ENCODE measurements around the gene GTPBP3. TPM values are rescaled to one million over a fixed set of nuclear protein-coding genes. Genes with fewer than 3 reads are reported as not detected.
"Not testable (repeated sequence)": the region's sequence is repeated elsewhere in the genome, so short reads cannot be mapped to it uniquely, and the experiment has no call there.

The GTPBP3 gene, protein sequence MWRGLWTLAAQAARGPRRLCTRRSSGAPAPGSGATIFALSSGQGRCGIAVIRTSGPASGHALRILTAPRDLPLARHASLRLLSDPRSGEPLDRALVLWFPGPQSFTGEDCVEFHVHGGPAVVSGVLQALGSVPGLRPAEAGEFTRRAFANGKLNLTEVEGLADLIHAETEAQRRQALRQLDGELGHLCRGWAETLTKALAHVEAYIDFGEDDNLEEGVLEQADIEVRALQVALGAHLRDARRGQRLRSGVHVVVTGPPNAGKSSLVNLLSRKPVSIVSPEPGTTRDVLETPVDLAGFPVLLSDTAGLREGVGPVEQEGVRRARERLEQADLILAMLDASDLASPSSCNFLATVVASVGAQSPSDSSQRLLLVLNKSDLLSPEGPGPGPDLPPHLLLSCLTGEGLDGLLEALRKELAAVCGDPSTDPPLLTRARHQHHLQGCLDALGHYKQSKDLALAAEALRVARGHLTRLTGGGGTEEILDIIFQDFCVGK
- polyA plus RNA-seq, result 10 to 100 TPM in 2 of 4 donors, 1 to 10 TPM in 2; 9.2 to 18.5 (median 10.9) TPM
- long read RNA-seq, donor 1, result 0 reads
- long read RNA-seq, donor 2, result 0 reads
- long read RNA-seq, donor 3, partial matches to known transcripts, result 18 of 22 reads
- long read RNA-seq, donor 3, other reads (novel, unspliced or antisense), result 0 of 22 reads
- long read RNA-seq, donor 4, result 0 reads
- long read RNA-seq, donor 5, partial matches to known transcripts, result 0 of 2 reads
- long read RNA-seq, donor 5, other reads (novel, unspliced or antisense), result 0 of 2 reads
- long read RNA-seq, donor 6, result 0 reads
- long read RNA-seq, donor 7, partial matches to known transcripts, result 0 of 3 reads
- long read RNA-seq, donor 7, other reads (novel, unspliced or antisense), result 0 of 3 reads
- long read RNA-seq, donor 8, partial matches to known transcripts, result 0 of 1 reads
- long read RNA-seq, donor 8, other reads (novel, unspliced or antisense), result 0 of 1 reads
- long read RNA-seq, donor 9, partial matches to known transcripts, result 0 of 3 reads
- long read RNA-seq, donor 9, other reads (novel, unspliced or antisense), result 0 of 3 reads
- long read RNA-seq, donor 10, partial matches to known transcripts, result 0 of 3 reads
- long read RNA-seq, donor 10, other reads (novel, unspliced or antisense), result 0 of 3 reads

DNA sequence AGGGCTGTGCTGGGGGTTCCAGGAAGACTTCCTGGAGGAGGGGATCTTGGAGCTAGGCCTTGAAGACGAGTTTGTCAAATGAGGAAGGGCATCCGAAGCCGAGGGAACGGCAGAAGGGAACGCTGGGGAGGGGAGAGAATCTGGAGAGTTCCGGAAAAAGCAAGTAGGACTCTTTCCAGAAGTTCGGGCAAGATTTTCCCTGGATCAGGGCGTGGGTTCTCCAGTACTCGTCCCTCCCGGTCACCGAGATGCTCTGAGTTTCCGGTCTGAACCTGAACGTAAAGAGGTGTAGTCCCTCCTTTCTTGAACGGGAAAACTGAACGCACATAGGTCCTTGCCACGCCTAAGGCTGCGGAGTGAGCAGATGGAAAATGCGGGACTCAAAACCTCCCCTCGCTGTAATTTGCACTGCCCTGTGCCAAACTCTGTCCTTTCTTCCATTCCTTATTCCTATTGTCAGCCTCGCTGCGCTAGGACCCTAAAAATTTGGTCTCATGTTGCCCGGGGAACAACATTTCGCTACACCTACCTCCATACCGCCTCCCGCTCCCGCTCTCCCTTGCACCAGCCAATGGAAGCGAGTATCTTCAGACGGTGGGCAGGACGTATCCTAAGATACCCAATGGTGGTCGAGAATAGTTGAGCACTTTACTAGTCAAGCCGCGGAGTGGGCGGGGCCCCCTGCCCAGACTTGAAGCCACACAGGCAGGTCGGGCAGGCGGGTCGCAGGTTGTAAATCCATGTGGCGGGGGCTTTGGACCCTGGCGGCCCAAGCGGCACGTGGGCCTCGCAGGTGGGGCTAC lies at the start of gene GTPBP3:
TSS of gene GTPBP3 (plus strand) at position 682 of the 803 bp plus-strand sequence. CDS start at position 741, 59 bp downstream.
- Histone ChIP-seq H3K4me3 (ENCODE audit: low read depth in 1 of 3, low read length in 3 of 3) (peak within 1 kb of the TSS; percentile 45 to 93 (median 45)), H3K9me3 (ENCODE audit: control insufficient read depth in 2 of 2, insufficient read depth in 1 of 2, low read depth in 1 of 2, low read length in 1 of 2) (no peaks in the 10 kb centered on the region), H3K36me3 (ENCODE audit: control insufficient read depth in 3 of 3, insufficient read depth in 2 of 3, low read depth in 1 of 3, low read length in 3 of 3) (peaks cover 0 to 27% (median 0%) of the 10 kb centered on the region in 3 donors), H3K27ac (ENCODE audit: low read depth in 1 of 3, low read length in 2 of 3) (peak within 1 kb of the TSS; percentile 65 to 97 (median 94)), H3K27me3 (ENCODE audit: control insufficient read depth in 3 of 3, insufficient read depth in 3 of 3, low read length in 3 of 3) (peaks cover 0 to 6% (median 0%) of the 10 kb centered on the region in 3 donors), H3K4me1 (ENCODE audit: control insufficient read depth in 3 of 3, insufficient read depth in 2 of 3, low read depth in 1 of 3, low read length in 2 of 3) (peaks cover 5 to 22% (median 10%) of the 10 kb centered on the region in 3 donors)
- DNase-seq (peak; percentile 98 to 99), FAIRE-seq (no peak)
- 0 to 1% (median 0%) methylated on average over 39 to 41 of the region's 41 CpGs for WGBS, 3 donors

DNA sequence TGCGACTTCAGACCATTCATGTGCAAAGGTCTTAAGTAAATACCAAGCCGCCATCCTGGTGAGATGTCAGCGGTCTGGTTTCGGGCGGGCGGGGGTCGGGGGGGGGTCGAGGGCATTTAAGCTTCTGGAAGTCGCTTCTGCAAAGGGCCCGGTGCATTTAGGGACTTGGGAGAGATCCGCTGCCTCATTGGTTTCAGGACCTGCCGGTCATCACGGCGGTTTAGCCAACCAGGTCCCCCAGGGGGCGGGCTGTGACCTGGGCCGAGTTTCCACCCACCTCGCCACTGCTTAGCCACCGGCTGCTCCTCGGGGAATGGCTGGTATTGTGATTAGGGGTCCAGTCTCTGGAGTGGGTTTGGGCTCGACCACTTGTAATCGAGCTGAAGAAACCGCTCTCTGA lies 47.9 kb upstream of the GTPBP3 start:
- peak; percentile 43 to 62 for DNase-seq
- no peak overlapping the region for H3K27ac ChIP-seq (ENCODE audit: low read depth in 1 of 3, low read length in 2 of 3)
- no peak overlapping the region for H3K4me3 ChIP-seq (ENCODE audit: low read depth in 1 of 3, low read length in 3 of 3)
- no peak for FAIRE-seq
- H3K36me3 ChIP-seq (ENCODE audit: control insufficient read depth in 3 of 3, insufficient read depth in 2 of 3, low read depth in 1 of 3, low read length in 3 of 3), result peaks cover 0 to 7% (median 0%) of the 10 kb centered on the region in 3 donors
- no peaks in the 10 kb centered on the region for H3K27me3 ChIP-seq (ENCODE audit: control insufficient read depth in 3 of 3, insufficient read depth in 3 of 3, low read length in 3 of 3)
- 13 to 19% (median 15%) methylated on average over 21 to 22 of the region's 22 CpGs for WGBS, 3 donors
- H3K9me3 ChIP-seq (ENCODE audit: control insufficient read depth in 2 of 2, insufficient read depth in 1 of 2, low read depth in 1 of 2, low read length in 1 of 2), result peaks cover 0 to 3% of the 10 kb centered on the region in 2 donors
- H3K4me1 ChIP-seq (ENCODE audit: control insufficient read depth in 3 of 3, insufficient read depth in 2 of 3, low read depth in 1 of 3, low read length in 2 of 3), result peaks cover 0 to 9% (median 0%) of the 10 kb centered on the region in 3 donors

DNA sequence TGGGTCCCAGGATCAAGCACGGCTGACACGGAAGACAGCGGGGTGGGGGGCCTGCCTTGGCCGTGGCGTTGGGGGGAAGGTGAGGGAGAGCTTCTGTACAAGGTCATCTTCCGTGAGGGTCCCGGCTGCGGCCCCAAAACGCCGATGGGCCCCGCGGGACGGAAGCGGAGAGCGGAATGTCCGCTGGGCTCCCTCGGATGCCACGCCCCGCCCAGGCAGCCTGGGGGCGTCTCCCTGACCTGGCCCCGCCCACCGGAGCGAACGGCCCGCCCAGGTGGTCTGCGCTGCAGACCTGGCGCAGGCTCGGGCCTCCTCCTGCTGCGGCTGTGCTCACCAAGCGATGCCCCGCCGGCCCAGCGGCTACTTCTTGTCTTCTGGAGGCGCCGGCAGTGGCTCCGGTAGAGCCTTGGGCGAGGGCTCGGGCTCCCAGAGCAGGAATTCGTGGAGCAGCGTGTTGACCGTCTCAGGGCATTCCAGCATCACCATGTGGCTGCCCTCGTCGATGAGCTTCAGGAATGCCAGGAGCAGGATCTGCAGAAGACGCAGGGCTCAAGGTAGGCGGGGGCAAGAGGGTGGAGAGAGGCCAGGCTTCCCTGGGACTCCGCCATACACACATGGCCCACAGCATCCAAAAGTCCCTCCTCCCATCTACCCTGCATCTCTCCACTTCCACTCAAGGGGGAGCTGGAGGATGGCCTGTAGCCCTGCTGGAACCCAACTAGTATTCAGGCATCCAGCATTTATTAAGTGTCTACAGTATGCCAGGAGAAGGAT lies 44.9 kb upstream of the GTPBP3 start:
- 1 to 3% (median 1%) methylated on average over 36 to 46 of the region's 46 CpGs for WGBS, 3 donors
- H3K27ac ChIP-seq (ENCODE audit: low read depth in 1 of 3, low read length in 2 of 3), result peak overlapping the region in 2 of 3 donors; percentile 28 to 63
- DNase-seq (peak; percentile 85 to 90), FAIRE-seq (no peak)
- H3K27me3 ChIP-seq (ENCODE audit: control insufficient read depth in 3 of 3, insufficient read depth in 3 of 3, low read length in 3 of 3), result no peaks in the 10 kb centered on the region
- peak overlapping the region; percentile 47 to 52 (median 52) for H3K4me3 ChIP-seq (ENCODE audit: low read depth in 1 of 3, low read length in 3 of 3)
- H3K9me3 ChIP-seq (ENCODE audit: control insufficient read depth in 2 of 2, insufficient read depth in 1 of 2, low read depth in 1 of 2, low read length in 1 of 2), result peaks cover 0 to 3% of the 10 kb centered on the region in 2 donors
- peaks cover 0 to 4% (median 0%) of the 10 kb centered on the region in 3 donors for H3K4me1 ChIP-seq (ENCODE audit: control insufficient read depth in 3 of 3, insufficient read depth in 2 of 3, low read depth in 1 of 3, low read length in 2 of 3)
- peaks cover 0 to 13% (median 0%) of the 10 kb centered on the region in 3 donors for H3K36me3 ChIP-seq (ENCODE audit: control insufficient read depth in 3 of 3, insufficient read depth in 2 of 3, low read depth in 1 of 3, low read length in 3 of 3)

DNA sequence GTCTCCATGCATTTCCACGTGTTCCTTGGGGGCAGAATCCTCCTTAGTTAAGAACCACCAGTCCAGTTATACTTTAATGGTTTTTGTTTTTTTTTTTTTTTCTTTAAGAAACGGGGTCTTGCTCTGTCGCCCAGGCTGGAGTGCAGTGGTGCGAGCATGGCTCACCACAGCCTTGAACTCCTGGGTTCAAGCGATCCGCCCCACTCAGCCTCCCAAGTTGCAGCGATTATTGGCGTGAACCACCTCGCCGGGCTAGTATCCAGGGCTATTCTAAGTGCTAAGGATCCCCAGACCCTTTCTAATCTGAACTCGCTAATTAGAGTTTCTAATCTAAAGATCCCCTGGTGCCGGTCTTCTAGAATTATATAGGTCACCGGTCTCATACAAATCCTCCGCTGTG lies 43.7 kb upstream of the GTPBP3 start:
- no peak overlapping the region for H3K4me3 ChIP-seq (ENCODE audit: low read depth in 1 of 3, low read length in 3 of 3)
- 90 to 93% (median 91%) methylated on average over 14 of the region's 14 CpGs for WGBS, 3 donors
- peaks cover 0 to 4% (median 0%) of the 10 kb centered on the region in 3 donors for H3K4me1 ChIP-seq (ENCODE audit: control insufficient read depth in 3 of 3, insufficient read depth in 2 of 3, low read depth in 1 of 3, low read length in 2 of 3)
- FAIRE-seq (no peak), DNase-seq (no peak)
- peaks cover 0 to 3% of the 10 kb centered on the region in 2 donors for H3K9me3 ChIP-seq (ENCODE audit: control insufficient read depth in 2 of 2, insufficient read depth in 1 of 2, low read depth in 1 of 2, low read length in 1 of 2)
- no peak overlapping the region for H3K27ac ChIP-seq (ENCODE audit: low read depth in 1 of 3, low read length in 2 of 3)
- H3K27me3 ChIP-seq (ENCODE audit: control insufficient read depth in 3 of 3, insufficient read depth in 3 of 3, low read length in 3 of 3), result no peaks in the 10 kb centered on the region
- H3K36me3 ChIP-seq (ENCODE audit: control insufficient read depth in 3 of 3, insufficient read depth in 2 of 3, low read depth in 1 of 3, low read length in 3 of 3), result peaks cover 0 to 13% (median 0%) of the 10 kb centered on the region in 3 donors

DNA sequence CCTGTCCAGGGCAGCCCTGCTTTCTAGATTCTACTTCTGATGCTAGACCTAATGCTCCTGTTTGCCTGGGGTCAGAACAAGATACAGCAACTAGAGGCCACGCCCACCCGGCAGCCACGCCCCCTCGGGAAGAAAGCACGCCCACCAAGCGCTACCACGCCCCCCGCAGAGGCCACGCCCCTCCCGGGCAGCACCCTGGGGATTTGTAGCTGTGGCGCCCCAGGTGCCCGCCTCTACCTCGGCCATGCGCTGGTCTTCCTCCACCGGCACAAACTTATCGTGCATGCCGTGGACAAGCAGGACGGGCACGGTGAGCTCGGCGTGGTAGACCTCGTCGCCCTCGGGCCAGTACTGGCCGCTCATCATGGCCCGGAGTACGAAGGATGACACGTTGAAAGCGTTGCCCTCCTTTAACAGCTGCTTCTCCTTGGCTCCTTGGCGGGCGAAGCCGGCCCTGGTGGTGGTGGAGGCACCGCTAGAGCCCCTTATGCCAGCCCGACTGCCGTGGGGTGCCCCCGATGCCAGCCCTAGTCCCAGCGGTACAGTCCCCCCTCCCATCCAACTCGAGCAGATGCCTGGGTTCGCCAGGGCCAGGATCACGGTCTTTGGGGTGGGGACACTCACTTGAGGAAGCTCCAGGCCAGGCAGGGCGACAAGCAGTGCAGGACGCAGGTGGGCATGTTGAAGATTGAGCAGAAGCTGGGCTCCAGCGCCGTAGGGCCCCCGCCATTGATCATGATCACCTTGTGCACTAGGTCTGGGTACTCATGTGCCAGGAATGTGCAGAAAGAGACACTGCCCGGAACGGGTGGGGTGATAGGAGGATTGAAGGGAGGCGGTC lies 43.1 kb upstream of the GTPBP3 start:
- no peaks in the 10 kb centered on the region for H3K27me3 ChIP-seq (ENCODE audit: control insufficient read depth in 3 of 3, insufficient read depth in 3 of 3, low read length in 3 of 3)

DNA sequence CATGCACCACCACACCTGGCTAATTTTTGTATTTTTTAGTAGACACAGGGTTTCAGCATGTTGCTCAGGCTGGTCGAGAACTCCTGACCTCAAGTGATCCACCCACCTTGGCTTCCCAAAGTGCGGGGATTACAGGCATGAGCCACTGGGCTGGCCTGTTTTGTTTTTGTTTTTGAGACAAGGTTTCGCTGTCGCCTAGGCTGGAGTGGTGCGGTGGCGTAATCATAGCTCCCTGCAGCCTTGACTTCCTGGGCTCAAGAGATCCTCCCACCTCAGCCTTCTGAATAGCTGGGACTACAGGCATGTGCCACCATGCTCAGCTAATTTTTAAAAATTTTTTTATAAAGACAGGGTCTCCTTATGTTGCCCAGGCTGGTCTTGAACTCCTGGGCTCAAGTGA lies 41.8 kb upstream of the GTPBP3 start:
- H3K27me3 ChIP-seq (ENCODE audit: control insufficient read depth in 3 of 3, insufficient read depth in 3 of 3, low read length in 3 of 3); H3K4me1 ChIP-seq (ENCODE audit: control insufficient read depth in 3 of 3, insufficient read depth in 2 of 3, low read depth in 1 of 3, low read length in 2 of 3); H3K27ac ChIP-seq (ENCODE audit: low read depth in 1 of 3, low read length in 2 of 3); FAIRE-seq; H3K4me3 ChIP-seq (ENCODE audit: low read depth in 1 of 3, low read length in 3 of 3); H3K9me3 ChIP-seq (ENCODE audit: control insufficient read depth in 2 of 2, insufficient read depth in 1 of 2, low read depth in 1 of 2, low read length in 1 of 2); DNase-seq: not testable (repeated sequence)
- 95 to 98% (median 96%) methylated on average over 6 of the region's 6 CpGs for WGBS, 3 donors
- peaks cover 0 to 13% (median 0%) of the 10 kb centered on the region in 3 donors for H3K36me3 ChIP-seq (ENCODE audit: control insufficient read depth in 3 of 3, insufficient read depth in 2 of 3, low read depth in 1 of 3, low read length in 3 of 3)

More for the DNA sequence above, 43.1 kb upstream of the GTPBP3 start:
- Histone ChIP-seq H3K4me1 (ENCODE audit: control insufficient read depth in 3 of 3, insufficient read depth in 2 of 3, low read depth in 1 of 3, low read length in 2 of 3) (peaks cover 0 to 4% (median 0%) of the 10 kb centered on the region in 3 donors), H3K4me3 (ENCODE audit: low read depth in 1 of 3, low read length in 3 of 3) (no peak overlapping the region), H3K27ac (ENCODE audit: low read depth in 1 of 3, low read length in 2 of 3) (no peak overlapping the region), H3K36me3 (ENCODE audit: control insufficient read depth in 3 of 3, insufficient read depth in 2 of 3, low read depth in 1 of 3, low read length in 3 of 3) (peaks cover 0 to 13% (median 0%) of the 10 kb centered on the region in 3 donors), H3K9me3 (ENCODE audit: control insufficient read depth in 2 of 2, insufficient read depth in 1 of 2, low read depth in 1 of 2, low read length in 1 of 2) (peaks cover 0 to 3% of the 10 kb centered on the region in 2 donors)
- no peak for FAIRE-seq
- WGBS, 3 donors, result 78 to 82% (median 82%) methylated on average over 41 to 48 of the region's 48 CpGs
- DNase-seq, result no peak

All from small intestine (tissue), 16 donors.